A204.1 (cell line): ENCODE measurements around the gene KLK1.

Experiments
- FAIRE-seq: peaks from 2 replicates; lab custom pipeline; 2012; peaks lifted over from hg19 to GRCh38; lab: Jason Lieb, UNC

The KLK1 gene

GRCh38 chr19:50823389-50824042 is at the start of gene KLK1:
Gene KLK1, minus strand, starts transcription at chr19:50823787. Its CDS starts 39 bp downstream, at chr19:50823748.
- no peak for FAIRE-seq

GRCh38 chr19:50873056-50873455 is 49.5 kb upstream of the KLK1 start, which contains the start of gene KLK2:
Gene KLK2, plus strand, starts transcription at chr19:50873439. Its CDS starts 35 bp downstream, at chr19:50873474.
- FAIRE-seq: no peak

GRCh38 chr19:50870417-50871089 is 47.0 kb upstream of the KLK1 start:
- no peak for FAIRE-seq

- no peak for FAIRE-seq
These were observed 45.9 kb upstream of the KLK1 start for GRCh38 chr19:50869479-50869878.

- no peak for FAIRE-seq
These were observed 38.1 kb upstream of the KLK1 start for GRCh38 chr19:50861496-50862286.

GRCh38 chr19:50861010-50861409 is 37.4 kb upstream of the KLK1 start:
- FAIRE-seq: no peak

- FAIRE-seq: no peak
These were observed 36.3 kb upstream of the KLK1 start for GRCh38 chr19:50859849-50860248.

- FAIRE-seq: no peak
These were observed 35.3 kb upstream of the KLK1 start for GRCh38 chr19:50858886-50859285.

- no peak for FAIRE-seq
These were observed 33.8 kb upstream of the KLK1 start for GRCh38 chr19:50857366-50857765.

GRCh38 chr19:50854636-50855410 is 31.2 kb upstream of the KLK1 start, which contains the start of gene KLK3:
Gene KLK3, plus strand, starts transcription at chr19:50854915. Its CDS starts 41 bp downstream, at chr19:50854956.
- no peak for FAIRE-seq

- FAIRE-seq: no peak
These were observed 28.0 kb upstream of the KLK1 start for GRCh38 chr19:50851620-50852019.

- no peak for FAIRE-seq
These were observed 27.2 kb upstream of the KLK1 start for GRCh38 chr19:50850738-50851137.

GRCh38 chr19:50844296-50844935 is 20.8 kb upstream of the KLK1 start:
- no peak for FAIRE-seq

GRCh38 chr19:50843701-50844221 is 20.2 kb upstream of the KLK1 start:
- FAIRE-seq: no peak

- FAIRE-seq: no peak
These were observed 19.6 kb upstream of the KLK1 start for GRCh38 chr19:50843205-50843604.

- FAIRE-seq: no peak
These were observed 18.5 kb upstream of the KLK1 start for GRCh38 chr19:50842130-50842529.

- no peak for FAIRE-seq
These were observed 16.4 kb upstream of the KLK1 start for GRCh38 chr19:50839712-50840655.

GRCh38 chr19:50838239-50838638 is 14.7 kb upstream of the KLK1 start:
- no peak for FAIRE-seq

- FAIRE-seq: no peak
These were observed 13.7 kb upstream of the KLK1 start for GRCh38 chr19:50837300-50837699.

GRCh38 chr19:50836543-50837195 is 13.1 kb upstream of the KLK1 start:
- no peak for FAIRE-seq
